Activated effector memory CD4-positive, alpha-beta T cell treated with anti-CD3 and anti-CD28 coated beads, Interleukin-2, amount 50 U/mL, for 16 hours (primary cell): ENCODE results near the gene RASSF4.

Source experiments
- DNase-seq: peaks from one replicate; pipeline ENCODE4 v3.0.0-alpha.2; 2020

The RASSF4 gene, protein sequence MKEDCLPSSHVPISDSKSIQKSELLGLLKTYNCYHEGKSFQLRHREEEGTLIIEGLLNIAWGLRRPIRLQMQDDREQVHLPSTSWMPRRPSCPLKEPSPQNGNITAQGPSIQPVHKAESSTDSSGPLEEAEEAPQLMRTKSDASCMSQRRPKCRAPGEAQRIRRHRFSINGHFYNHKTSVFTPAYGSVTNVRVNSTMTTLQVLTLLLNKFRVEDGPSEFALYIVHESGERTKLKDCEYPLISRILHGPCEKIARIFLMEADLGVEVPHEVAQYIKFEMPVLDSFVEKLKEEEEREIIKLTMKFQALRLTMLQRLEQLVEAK

DNA sequence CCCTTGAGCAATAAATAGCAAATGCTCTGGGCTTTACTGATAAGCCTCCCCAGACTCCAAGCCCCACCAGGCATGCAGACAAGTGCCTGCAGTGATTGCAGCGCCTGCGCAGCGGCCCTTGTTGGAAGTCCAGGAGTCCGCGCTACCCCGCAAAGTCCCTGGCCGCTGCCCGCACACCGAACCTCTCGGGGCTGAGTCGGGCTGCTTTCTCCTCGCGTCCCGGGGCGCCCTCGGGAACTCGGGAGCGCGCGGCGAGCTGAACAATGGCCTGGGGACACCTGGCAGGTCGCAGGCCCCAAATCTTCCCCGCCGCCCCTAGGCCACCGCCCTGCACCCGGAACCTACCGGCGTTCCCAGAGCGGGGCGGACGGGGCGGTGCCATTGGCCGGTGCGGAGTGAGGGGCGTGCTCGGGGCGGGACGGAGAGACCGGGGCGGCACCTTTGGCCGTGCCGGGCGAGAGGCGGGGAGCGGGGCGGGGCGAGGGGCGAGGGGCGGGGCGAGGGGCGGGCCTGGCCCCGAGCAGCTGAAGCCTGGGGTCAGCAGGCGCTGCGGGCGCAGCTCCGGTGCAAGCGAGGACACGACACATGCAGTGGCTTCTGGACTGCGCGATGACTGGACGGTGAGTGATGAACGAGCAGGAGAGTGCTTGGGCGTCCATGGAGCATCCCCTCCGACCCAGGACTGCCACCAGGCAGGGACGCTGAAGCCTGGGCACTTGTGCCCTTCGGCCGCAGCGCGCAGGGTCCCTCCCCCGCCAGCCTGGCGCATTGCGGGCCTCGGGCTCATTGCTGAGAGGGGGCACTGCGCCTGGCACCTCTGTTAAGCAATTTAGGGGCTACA is at the start of gene RASSF4:
RASSF4 (plus strand) TSS at position 556 of the 841 bp plus-strand sequence. CDS start 10,401 bp downstream, outside the sequence.
- DNase-seq, result peak; percentile 97

DNA sequence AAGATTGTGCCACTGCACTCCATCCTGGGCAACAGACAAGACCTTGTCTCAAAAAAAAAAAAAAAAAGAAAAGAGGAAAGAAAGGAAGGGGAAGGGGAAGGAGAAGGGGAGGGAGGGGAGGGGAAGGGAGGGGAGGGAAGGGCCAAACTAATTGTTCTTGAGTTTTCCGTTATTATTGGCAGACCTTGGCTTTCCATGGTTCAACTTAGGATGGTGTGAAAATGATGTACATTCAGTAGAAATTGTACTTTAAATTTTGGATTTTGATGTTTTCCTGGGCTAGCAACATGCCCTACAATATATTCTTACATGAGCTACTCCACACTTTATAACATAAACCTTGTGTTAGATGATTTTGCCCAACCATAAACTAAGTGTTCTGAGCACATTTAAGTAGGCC is 49.7 kb upstream of the RASSF4 start:
- no peak for DNase-seq

DNA sequence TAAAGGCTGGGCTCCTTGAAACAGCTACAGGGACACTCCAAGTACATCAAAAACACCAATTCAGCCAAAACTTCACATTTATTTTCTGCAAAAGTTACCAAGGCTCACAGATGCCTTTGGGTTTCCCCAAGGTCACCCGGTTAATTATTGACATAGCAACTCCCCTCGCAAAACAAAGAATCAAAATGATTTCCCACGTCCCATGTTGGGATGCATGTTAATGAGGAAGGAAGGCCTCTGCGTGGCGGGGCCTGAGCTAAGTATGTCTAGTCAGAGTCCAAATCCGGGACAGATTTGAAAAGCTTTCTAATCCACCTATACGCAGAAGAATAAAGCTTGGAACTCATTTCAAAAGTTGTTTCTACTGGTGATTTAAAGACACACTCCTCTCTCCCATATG is 49.0 kb upstream of the RASSF4 start:
- DNase-seq, result no peak

DNA sequence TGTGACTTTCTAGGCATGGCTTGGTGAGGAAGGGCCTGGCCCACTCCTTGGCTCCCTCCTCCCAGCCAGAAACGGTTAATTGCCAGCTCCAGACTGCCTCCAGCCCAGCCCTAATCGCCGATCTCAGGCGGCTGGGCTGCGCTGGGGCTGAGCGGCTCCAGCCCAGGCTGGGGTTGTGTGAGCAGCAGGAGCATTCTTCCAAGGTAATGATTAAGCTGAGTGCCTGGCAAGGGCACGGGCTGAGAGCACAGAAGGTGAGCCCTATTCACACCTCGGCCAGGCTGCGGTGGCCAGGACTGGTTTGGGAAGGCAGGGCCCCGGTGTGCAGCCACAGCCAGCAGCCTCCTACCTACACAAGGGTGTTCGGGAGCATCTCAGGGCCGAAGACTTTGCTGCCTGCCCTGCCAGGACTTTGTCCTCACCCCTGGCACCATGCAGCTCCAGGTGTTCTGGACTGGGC is 48.5 kb upstream of the RASSF4 start, which contains the start of gene TMEM72:
TMEM72 (plus strand) TSS at position 257 of the 460 bp plus-strand sequence; CDS start at position 433, 176 bp downstream.
- no peak for DNase-seq

DNA sequence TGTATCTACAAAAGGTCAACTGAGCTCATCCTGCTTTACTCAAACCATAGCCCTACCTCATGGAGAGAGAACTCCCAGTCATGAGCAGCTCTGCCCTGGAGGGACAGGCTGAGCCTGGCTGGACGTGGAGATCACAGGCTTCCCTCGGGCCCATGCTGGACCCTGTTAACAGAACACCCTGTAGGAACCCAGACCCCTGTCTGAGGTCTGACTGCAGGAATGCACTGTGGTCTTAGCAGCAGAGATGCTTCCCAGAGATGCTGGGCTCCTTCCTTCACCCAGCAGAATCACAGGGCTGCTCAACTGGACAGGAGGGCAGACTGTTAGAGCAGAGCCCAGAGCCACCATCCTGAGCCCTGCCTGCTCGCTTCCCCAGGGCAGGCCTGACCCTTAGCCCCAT is 47.7 kb upstream of the RASSF4 start:
- DNase-seq, result no peak

DNA sequence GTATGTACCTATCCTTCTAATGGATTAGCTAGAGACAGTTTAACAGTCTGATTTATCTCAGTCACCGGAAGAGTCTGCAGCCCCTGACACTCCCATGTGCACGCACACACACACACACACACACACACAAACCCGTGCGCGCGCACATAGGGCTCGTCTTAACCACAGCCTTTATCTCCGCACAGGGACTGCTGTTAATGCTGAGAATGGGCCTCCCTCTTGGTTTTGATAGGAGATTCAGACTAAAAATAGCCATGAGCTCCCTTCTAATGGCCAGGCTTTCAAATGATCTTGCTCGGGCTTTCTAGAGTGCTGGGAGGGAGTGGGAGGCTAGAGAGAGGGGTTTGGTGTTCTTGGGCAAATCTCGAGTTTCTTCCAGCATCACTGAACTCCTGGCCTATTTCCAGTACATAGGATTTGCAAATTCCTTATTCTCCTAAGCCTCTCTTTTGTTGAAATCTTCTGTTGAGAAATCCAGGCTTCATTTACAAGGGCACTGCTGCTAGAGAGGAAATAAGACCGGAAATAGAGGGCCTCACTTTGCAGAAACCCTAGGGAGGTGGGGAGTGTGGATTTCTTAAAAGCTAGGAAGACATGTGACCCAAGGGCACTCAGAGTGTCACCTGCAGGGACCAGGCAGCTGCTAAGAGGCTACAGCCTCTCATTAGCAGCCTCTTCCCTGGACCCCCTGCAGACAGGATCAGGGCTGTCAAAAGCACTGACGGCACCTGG is 46.1 kb upstream of the RASSF4 start:
- DNase-seq, result no peak

DNA sequence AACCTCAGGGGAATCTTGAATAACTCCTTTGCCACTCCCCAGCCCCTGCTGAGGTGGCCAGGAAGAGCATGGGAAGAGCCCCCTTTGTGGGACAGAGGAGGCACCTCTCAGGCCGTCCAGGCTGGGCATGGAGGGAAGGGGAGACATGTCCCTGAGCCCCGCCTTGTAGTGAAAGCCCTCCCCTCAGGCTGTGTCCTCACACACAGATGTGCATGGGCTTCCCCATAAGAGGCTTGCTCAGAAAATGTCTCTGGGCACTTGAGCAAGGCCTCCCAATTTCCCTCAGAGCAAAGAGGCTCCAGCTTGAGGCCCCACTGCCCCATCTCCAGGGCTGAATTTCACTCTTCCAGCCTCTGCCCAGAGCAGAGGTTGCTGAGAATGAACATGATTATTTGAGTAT is 44.7 kb upstream of the RASSF4 start:
- DNase-seq, result no peak

DNA sequence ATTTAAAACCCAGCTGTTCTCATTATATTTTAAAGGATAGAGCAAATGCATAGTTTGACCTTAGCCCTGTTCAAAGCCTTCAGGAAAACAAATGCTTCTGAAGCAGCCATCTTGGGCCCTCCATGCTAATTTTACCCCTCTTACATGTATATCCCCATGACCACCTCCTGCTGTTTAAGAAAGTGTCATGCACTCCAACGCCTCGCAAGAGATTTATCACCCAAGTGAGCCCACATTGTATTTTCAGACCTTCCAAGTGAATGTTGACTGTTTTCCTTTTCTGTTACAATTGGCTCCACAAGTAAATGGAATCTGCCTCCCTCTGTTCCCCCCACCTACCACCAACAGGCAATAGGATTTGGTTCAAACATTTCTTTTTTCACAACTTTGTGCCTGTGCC is 43.2 kb upstream of the RASSF4 start:
- DNase-seq, result no peak

DNA sequence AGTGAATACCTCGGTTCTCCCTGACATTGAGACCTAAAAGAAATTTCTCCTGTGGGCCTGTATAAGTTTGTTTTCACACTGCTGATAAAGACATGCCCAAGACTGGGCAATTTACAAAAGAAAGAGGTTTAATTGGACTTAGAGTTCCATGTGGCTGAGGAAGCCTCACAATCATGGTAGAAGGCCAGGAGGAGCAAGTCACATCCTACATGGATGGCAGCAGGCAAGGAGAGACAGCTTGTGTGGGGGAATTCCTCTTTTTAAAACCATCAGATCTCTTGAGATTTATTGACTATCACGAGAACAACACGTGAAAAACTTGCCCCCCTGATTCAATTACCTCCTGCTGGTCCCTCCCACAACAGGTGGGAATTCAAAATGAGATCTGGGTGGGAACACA is 41.8 kb upstream of the RASSF4 start:
- DNase-seq, result no peak

DNA sequence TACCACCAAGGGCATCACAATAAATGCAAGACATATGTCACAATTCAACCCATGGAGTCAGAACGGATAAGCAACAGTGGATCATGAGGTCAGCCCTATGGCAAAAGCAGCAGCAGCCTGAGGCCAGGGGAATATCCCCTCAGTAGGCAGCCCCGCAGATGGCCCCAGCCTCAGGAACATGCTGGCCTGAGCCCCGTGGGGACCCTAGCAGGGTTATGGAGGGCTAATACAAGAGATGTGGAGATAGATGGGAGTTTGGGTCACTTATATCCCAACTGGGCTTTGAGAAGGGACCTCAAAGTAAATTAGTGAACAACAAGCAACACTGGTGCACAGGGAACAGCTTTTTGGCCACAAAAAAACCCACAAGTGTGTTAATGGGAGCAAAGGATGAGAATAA is 39.4 kb upstream of the RASSF4 start:
- no peak for DNase-seq

DNA sequence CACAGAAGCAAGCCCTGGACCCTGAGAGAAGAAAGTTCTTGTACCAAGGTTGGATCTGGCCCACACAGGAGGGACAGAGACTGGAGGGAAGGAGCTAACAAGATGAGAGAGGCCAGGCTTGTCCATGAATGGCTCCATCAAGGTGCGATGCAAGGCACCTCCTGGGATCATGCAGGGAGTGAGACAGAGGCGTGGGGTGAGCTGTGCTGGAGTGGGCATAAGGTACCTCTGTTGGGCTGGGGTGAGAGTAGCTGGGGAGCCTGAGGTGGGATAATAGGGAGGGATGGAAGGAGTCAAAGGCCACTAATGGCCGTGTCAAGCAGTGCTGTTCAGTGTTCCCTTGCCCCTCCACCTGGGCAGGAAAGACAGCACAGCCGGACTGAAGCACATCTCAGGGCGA is 38.5 kb upstream of the RASSF4 start:
- DNase-seq, result no peak

DNA sequence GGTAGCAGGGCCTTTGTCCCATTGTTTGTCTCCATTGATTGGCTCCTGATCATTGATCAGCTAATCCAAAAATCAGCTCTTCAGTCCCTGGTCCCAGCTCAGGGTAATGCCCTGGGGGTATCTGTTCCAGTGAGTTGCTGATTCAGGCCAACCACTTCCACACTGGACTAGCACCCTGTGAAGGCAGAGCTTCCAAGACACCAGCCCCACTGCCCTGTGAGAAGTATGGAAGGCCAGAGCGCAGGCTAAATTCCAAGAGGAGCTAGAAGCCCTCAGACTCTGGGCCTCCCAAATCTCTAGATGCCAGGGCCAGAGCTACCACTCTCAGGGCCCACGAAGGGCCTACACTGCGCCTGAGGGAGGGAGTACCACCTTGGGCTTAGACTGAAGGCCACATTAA is 38.1 kb upstream of the RASSF4 start:
- no peak for DNase-seq

DNA sequence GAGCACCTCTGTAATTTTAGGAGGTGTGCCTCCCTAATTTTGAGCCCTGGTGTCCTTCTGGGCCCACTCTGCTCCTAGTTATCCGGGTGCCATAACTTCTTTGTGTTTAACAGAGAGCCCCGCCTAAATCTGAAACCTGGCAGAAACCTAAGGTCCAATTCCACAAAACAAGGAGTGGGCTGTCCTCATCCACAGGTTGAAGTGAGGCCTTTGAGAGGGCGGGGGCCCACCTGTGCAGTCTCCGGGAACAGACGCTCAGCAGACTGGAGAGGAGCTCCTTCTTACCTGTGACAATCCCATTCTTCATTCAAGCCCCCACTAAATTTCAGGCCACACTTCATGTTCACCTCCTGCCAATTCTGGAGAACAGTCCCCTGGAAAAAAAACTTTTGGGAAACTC is 37.6 kb upstream of the RASSF4 start:
- DNase-seq, result no peak

DNA sequence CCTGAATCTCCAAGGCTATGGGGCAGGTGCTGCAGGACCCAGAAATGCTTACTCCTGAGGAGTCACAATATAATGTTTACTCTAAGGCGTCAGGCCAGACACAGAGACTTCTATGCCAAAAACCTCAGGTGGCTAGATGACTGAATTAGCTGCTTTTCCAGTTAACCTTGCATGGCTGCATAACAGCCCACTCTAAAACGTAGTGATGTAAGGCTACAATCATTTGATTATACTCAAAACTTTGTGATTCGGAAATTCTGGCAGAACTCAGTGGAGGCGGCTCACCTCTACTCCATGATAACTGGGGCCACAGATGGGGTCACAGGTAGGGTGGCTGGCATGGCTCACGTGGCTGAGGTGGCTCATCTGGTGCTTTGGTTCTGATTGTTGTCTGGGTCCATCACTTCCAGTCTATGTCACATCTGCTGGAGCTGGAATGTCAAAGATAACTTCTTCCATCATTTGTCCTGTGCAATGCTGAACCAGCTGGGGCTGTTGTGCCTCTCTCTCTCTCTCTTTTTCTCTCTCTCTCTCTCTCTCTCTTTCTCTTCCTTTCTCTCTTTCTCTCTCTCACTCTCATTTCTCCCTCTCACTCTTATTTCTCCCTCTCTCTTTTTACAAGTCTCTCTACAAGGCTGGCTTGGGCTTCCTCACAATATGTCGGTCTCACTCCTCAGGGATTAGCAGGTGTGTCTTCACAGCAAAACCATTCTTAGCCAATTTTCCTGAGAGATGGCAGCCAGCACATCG is 36.6 kb upstream of the RASSF4 start:
- DNase-seq, result no peak

DNA sequence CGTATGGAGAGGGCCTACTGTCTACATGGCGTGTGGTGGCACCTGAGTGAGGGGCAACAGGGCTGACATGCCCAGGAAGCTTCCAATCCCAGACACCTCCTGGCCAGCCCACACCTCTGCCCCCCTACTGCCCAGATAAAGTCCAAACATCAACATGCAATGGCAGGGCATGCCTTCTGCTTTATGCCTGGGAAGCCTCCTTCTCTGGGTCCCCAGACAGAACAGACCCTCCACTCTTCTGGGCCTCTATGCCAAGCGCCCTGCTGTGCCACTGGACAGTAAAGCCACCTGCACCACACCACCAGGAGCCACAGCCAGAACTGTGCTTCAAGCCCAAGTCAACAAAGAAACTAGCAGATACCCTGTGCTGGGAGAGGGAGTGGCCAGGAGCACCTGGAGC is 36.0 kb upstream of the RASSF4 start:
- DNase-seq, result no peak

DNA sequence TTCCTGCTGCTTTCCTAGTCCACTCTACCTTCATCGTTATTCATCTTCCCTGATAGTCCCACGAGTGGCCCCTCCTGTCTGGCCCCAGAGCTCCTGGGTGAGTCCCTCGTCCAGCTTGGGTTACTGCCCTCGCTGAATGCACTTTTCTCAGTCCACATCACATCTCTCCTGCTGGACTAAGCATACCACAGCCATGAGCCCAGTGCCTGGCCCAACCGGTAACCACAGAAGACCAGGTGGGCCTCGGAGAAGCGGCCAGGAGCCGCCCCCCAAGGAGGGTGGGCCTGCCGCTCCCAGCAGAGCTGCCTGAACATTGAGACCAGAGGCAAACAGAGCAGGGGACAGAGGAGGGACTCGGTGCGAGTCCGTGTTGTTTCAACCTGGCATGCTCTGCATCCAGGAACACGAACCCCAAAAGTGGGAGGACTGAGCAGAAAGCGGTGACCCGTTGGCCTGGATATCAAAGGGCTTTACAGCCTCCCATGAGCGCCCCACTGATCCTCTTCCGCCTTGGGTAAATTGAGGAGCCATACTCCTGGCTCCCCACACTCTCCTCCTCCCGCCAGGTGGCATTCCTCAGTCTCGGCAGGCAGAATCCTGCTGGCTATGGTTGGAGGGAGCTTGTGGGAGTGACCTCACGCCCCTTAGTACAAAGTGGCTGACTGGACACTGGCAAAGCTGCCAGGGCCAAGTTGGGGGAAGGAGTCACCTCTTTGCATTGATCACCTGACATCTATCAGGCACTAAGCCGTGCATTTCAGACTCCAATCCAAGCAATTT is 35.2 kb upstream of the RASSF4 start:
- DNase-seq, result no peak

DNA sequence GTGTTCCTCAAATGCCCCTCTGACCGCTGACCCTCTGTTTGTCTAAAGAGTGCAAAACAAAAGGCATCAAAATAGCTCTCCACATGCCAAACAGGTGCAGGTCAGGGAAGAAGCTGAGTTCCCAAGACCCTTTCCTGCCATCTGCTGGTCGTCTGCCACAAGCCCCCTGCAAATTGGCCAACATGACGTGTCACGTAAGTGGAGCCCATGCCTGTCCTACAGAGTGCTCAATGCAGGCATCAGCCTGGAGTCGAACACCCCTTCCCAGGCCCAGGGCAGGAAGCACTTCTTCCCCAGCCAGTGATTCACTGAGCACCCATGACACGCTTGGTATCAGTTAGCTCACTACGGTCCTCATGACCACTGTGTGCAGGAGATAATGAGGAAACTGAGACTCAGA is 34.4 kb upstream of the RASSF4 start:
- no peak for DNase-seq

DNA sequence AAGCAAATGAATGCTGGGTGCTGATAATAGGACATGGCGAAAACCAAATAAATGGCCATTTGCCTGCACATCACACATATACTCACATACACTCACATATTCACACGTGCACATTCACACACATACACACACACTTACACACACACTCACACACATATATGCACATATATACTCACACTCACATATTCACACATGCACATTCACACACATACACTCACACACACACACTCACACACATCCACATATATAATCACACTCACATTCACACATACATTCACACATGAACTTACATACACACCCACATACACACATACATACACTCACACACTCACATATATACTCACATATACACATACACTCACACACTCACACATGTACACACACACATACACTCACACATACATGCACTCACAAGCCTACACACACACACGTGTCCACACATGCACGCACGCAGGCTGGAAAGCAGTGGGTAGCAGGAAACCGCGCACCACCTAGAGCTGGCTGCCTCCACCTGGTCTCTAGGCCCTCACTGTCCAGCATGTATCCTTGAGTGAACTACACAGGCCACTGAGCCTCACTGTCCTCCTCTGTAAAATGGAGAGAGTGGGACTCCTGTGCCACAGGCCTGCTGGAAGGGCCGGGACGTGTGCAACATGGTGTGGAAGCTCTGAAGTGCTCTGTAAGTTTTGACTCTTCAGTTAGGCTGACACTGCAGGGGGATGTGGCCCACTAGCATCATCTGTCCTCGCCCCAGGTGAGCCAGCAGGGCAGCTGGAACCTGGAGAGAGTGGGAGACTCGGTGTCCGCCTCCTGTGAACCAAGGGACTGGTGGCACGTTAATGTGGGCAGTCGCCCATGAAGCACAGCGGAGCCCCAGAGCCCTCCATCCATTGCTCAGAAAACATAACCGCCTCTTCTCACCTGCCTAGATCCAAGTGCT is 33.5 kb upstream of the RASSF4 start:
- no peak for DNase-seq

DNA sequence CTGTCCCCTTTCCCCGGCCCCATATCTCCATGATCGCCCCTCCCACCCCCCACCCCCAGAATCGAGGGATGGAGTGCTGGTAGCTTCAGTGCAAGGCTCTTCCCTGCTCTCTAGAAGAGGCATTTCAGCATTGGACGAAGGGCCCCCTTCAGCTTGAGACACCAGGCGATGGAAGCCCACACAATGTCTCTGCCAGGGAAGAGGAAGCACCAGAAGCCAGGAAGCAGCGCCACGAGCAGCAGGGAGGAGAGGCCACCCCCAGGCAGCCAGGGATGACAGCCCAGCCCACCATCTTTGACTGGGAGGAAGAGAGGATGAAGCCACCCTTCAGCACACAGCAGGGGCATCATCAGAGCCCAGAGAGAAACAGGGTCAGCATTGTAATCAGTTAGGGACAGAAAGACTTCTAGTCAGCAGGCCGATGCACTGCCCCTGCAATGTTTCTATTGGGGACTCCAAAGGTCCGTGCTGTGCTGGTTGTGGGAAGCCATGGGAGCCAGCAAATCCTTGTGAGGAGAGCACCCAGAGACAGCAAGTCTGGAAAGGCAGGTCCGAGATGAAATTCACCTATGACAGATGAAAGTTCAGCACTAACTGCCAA is 32.8 kb upstream of the RASSF4 start:
- no peak for DNase-seq

DNA sequence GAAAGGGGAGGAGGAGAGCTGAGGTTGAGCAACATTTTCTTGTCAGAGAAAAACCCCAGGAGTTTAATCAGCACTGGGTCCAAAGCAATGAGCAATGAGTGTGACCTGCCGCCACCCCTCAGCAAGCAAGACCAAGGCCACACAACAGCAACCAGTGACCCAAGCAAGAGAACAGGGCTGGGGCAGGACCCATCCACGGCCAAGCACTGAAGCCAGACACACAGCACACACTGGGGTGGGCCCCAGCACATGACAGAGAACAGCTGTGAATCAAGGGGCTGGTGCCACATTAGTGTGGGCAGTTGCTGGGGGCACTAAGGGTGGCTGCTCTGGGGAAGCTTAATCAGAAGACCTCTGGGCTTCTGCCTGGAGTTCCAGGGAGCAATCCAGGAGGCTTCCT is 32.2 kb upstream of the RASSF4 start:
- DNase-seq, result no peak
